Activated effector memory CD4-positive, alpha-beta T cell treated with anti-CD3 and anti-CD28 coated beads, Interleukin-2, amount 50 U/mL, for 16 hours (primary cell): Measurements from ENCODE around the gene PAPSS2.
"Not testable (repeated sequence)": the region's sequence is repeated elsewhere in the genome, so short reads cannot be mapped to it uniquely, and the experiment has no call there.

ENCODE experiments used
- DNase-seq: peaks from one replicate; pipeline ENCODE4 v3.0.0-alpha.2; 2020

PAPSS2 gene

DNA sequence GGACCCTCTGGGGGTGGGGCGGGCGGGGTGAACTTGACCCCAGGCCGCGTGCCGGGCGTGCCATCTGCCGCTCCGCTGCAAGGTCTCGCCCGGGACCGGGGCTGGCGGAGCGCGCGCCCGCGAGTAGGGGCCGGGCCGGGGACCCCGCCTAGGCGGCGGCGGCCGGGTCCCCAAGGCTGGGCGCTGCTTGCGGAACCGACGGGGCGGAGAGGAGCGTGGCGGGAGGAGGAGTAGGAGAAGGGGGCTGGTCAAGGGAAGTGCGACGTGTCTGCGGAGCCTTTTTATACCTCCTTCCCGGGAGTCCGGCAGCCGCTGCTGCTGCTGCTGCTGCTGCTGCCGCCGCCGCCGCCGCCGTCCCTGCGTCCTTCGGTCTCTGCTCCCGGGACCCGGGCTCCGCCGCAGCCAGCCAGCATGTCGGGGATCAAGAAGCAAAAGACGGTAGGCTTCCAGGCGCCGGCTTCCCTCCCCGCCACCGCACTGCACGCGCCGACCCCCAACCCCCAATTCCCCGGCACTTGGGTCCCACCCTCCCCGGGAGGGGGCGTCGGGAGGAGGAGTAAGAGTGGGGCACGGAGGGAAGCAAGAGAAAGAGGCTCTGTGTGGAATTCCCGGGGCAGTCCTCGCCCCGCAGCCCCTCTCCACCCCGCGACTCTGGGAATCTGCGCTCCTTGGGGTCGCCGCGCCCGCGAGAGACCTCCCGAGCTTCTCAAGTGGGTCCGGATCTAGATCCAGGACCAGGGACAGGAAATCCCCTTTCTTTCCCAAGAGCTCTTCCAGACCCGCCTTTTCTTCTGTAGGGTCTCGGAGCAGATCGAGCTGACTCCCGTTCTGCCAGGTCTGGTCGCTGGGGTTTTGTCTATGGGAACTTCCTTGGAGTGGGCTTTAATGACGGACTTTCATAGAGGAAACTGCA lies at the start of gene PAPSS2:
TSS of gene PAPSS2 (plus strand) at position 308 of the 913 bp plus-strand sequence. CDS start at position 412, 104 bp downstream.
- peak; percentile 66 for DNase-seq

- DNase-seq = not testable (repeated sequence)
Measured at GRCh38 chr10:87611341-87611740, 48.3 kb upstream of the PAPSS2 start.

DNA sequence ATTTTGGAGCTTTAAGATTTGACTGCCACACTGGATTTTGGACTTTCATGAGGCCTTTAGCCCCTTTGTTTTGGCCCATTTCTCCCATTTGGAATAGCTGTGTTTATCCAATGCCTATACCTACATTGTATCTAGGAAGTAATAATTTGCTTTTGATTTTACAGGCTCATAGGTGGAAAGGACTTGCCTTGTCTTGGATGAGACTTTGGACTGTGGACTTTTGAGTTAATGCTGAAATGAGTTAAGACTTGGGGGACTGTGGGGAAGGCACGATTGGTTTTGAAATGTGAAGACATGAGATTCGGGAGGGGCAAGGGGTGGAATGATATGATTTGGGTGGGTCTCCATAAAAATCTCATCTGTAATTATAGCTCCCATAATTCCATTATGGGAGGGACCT lies 47.6 kb upstream of the PAPSS2 start:
- DNase-seq = no peak

GRCh38 chr10:87613751-87614150 lies 45.9 kb upstream of the PAPSS2 start:
- no peak for DNase-seq

DNA sequence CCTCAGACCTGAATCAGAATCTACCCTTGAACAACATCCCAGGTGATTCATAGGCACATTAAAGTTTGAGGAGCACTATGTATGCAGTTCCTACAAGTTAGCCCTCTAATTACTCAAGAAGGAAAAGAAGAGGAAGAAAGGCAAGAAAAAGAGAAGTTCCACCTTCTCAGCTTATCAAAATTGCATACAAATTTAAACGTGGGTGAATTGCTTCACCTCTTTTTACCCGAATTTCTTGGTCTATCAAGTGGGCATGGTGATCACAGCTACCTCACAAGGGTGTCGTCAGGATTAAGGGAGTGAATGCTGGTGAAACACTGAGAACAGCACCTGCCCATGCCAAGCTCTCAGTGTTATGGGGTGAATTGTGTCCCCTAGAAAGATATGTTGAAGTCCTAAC lies 43.8 kb upstream of the PAPSS2 start:
- no peak for DNase-seq

DNA sequence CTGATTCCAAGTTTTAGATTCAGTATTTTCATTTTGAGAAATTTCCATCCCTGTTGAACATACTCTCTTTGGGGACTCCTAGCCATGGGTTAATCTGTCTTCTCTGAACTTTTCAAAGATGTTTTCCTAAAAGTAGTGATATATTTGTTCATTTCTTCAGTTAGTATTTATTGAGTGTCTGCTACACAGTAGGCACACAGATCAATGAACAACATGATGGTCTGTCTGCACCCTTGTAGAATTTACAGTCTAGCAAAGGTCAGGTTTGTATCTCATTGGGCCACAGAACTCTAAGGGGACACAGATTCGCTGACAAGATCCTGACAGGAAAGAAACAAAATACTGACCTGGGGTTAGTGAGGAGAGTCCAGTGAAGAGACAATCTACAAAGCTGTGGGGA lies 42.2 kb upstream of the PAPSS2 start:
- DNase-seq = no peak

DNA sequence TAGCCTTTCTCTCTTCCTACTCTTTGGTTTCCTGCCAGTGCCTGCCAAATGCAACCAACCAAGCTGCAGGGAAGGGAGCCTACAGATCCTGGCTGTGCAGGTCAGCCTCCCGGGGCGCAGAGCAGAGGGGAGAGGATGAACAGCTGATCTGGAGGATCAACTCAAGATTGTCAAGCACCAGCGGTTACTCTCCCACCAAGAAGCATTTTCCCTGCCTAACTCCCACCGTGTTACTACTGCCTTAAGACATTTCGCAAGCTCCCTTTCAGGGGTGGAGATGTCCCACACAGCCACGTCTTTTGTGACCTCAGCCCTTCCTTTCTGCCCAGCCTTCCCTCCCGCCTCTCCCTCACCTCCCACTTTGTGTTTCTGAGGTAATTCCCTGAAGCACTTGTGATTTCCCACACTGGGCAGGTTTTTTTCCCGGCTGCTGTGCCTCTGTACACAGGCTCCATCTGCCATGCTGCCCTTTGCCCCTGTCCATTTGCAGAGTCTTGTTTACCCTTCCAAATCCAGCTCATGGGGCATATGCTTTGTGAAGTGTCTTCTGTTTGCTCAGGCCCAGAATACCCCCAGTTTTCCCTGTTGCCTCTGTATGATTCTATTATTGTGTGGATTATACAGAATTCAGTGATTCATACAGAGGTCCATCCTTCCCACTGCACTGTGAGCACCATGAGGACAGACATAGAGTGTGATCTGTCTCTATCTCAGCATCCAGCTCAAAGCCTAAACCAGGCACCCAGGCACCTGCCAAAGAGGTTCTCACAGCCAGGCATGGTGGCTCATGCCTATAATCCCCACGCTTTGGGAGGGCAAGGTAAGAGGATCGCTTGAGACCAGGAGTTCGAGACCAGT lies 40.9 kb upstream of the PAPSS2 start:
- no peak for DNase-seq

- DNase-seq = no peak
Measured at GRCh38 chr10:87619705-87620104, 40.0 kb upstream of the PAPSS2 start.

GRCh38 chr10:87621440-87621839 lies 38.2 kb upstream of the PAPSS2 start:
- not testable (repeated sequence) for DNase-seq

GRCh38 chr10:87622314-87623004 lies 37.2 kb upstream of the PAPSS2 start:
- no peak for DNase-seq

GRCh38 chr10:87623191-87623590 lies 36.5 kb upstream of the PAPSS2 start:
- DNase-seq = no peak

DNA sequence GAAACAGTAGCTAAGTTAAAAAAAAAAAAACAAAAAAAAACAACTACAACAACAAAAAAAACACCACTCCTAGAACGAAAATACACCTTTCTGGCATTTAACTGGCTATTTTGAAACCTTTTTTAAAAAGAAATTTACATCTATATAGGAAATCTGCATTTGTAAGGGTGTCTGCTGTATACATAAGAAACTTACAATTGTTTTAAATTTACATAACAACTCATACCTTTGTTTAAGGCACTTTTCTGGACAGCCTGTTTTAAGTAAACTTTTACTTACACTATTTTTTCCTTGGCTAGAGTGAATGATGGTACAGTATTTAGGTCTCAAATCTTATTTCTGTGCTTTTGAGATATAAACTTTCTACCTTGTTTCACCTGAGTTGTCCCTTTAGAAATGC lies 34.0 kb upstream of the PAPSS2 start:
- DNase-seq = no peak

DNA sequence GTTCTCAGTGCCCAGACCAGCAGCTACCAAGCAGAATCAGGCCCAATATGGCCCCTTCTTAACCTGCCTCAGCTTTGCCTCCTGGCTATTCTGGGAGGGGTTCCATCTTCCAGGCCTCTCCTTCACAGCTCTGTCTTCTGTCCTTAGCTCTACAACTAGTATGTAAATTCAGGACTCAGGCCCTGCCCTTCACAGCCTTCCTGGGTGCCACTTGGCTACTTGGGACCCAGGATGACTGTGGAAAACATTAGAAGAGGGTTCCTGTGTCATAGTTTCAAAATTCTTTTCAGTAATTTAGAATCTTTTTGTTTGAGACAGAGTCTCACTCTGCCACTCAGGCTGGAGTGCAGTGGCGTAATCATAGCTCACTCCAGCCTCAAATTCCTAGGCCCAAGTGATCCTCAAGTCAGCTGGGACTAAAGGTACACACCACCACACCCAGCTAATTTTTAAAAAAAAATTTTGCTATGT lies 33.2 kb upstream of the PAPSS2 start:
- DNase-seq = no peak

DNA sequence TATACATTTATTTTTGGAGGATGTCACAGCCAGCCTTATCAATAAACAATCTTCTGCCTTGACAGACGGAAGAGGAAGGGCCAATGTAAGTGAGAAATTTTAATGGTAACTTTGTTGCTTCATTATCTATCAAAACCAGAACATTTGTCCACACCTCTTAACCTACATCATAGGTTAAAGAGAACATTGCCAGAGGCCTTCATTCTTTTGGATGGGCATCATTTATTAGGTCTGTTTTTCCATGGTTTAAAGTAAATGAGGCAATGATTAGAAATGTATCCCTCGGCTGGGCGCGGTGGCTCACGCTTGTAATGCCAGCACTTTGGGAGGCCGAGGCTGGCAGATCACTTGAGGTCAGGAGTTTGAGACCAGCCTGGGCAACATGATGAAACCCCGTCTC lies 29.5 kb upstream of the PAPSS2 start:
- DNase-seq = no peak

DNA sequence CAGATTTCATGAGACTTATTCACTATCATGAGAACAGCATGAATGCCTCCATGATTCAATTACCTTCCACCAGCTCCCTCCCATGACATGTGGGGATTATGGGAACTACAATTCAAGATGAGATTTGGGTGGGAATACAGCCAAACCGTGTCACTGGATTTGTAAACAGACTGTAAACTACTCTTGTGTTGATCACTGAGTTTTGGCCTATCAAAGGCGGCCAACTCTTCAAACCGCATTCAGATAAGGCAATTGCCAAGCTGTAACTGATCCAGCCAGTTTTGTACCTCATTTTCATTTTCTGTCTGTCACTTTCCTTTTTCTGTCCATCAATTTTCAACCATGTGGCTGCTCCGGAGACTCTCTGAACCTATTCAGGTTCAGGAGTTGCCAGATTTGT lies 27.2 kb upstream of the PAPSS2 start:
- no peak for DNase-seq

DNA sequence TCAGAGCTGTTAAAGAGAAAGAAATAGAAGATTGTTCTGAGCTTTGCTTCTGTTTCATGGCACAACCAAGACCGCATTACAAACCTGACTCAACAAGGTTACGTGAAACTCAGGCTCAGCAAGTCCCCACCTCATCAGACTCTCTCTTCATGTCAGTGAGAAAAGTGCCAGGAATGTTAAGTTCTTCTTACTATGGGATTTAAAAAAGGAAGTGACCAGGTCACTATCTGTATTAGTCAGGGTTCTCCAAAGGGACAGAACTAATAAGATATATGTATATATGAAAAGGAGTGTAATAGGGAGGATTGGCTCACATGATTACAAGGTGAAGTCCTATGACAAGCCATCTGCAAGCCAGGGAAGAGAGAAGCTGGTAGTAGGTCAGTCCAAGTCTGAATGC lies 25.4 kb upstream of the PAPSS2 start:
- no peak for DNase-seq

- no peak for DNase-seq
Measured at GRCh38 chr10:87635498-87636312, 24.0 kb upstream of the PAPSS2 start.

GRCh38 chr10:87636313-87636915 lies 23.3 kb upstream of the PAPSS2 start:
- no peak for DNase-seq

DNA sequence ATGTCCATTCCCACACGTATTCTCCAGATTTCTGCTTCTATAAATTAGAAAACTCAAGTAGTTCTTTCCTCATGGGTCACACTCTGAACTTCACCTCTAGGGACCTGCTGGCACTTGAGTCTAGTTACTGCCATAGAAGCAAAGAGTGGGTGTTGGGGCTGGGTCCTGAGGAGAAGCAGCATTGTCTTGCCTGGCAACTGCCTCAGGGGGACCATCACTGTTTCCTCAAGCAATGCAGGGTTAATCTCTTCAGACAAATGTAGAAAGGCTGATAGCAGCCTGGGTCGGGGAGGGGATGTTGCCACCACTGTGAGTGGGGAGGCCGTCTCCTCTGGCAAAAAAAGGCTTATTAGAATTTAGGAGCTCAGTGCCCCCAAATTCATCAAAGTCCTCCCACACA lies 20.2 kb upstream of the PAPSS2 start:
- DNase-seq = no peak

DNA sequence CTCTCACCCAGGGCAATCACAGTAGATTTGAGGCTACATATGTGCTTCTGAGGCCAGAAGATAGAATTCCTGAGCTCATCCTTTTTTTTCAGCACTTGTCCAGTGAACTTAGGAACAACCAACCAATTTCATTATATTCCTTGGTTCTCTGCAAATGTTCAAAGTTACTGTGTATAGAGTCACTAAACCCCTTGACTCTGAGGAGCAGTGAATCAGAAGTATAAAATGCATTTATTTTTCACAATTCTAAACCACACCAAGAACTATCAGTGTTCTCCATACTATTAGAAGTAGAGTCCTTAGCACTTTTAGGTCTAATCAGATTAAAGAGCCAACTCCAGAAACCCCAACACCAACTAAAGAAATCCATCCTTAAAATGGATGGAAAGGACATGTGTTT lies 19.6 kb upstream of the PAPSS2 start:
- no peak for DNase-seq

DNA sequence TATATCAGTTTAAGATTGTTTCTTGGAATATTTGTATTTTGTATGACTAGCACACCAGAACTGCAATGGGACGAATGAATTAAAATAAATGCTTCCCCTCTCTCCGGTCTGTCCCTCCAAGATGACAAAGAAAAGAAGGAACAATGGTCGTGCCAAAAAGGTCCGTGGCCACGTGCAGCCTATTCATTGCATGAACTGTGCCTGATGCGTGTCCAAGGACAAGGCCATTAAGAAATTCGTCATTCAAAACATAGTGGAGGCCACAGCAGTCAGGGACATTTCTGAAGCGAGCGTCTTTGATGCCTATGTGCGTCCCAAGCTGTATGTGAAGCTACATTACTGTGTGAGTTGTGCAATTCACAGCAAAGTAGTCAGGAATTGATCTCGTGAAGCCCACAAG lies 17.2 kb upstream of the PAPSS2 start:
- DNase-seq = no peak

- DNase-seq = no peak
Measured at GRCh38 chr10:87642988-87643387, 16.7 kb upstream of the PAPSS2 start.
